H9 (cell line): Measurements from ENCODE around the gene CDKL4. TPM values are rescaled to one million over a fixed set of nuclear protein-coding genes. Genes with fewer than 3 reads are reported as not detected.

Experiments used
- DNase-seq: peaks from one replicate; pipeline ENCODE4 v3.0.0-alpha.2; 2017
- H2AFZ ChIP-seq: one replicate; pipeline ENCODE4 v1.6.1; 2013; ENCODE audit warnings: mild to moderate bottlenecking, low read length, control low read depth, moderate library complexity
- H2AK5ac ChIP-seq: 2 replicates; pipeline ENCODE4 v1.6.1; 2013; ENCODE audit warnings: low read length, control low read depth, mixed read lengths; ENCODE audit not compliant: insufficient read length
- H2BK120ac ChIP-seq: one replicate; pipeline ENCODE4 v1.6.1; 2013; ENCODE audit warnings: low read depth, mild to moderate bottlenecking, low read length, control low read depth, inconsistent platforms; ENCODE audit not compliant: poor library complexity, severe bottlenecking
- H2BK12ac ChIP-seq: 2 replicates; pipeline ENCODE4 v1.6.1; 2013; ENCODE audit warnings: low read length, control low read depth, mixed read lengths, low read depth; ENCODE audit not compliant: insufficient read length
- H2BK15ac ChIP-seq: 2 replicates; pipeline ENCODE4 v1.6.1; 2013; ENCODE audit warnings: low read depth, low read length, control low read depth
- H2BK20ac ChIP-seq: one replicate; pipeline ENCODE4 v1.6.1; 2013; ENCODE audit warnings: low read depth, mild to moderate bottlenecking, low read length, control low read depth, inconsistent platforms; ENCODE audit not compliant: poor library complexity, severe bottlenecking
- H2BK5ac ChIP-seq: 2 replicates; pipeline ENCODE4 v1.6.1; 2013; ENCODE audit warnings: low read length, control low read depth, mixed read lengths; ENCODE audit not compliant: insufficient read length
- H3K14ac ChIP-seq: 2 replicates; pipeline ENCODE4 v1.6.1; 2013; ENCODE audit warnings: low read length, control low read depth; ENCODE audit not compliant: insufficient read depth
- H3K18ac ChIP-seq: 2 replicates; pipeline ENCODE4 v1.6.1; 2013; ENCODE audit warnings: low read depth, mild to moderate bottlenecking, mixed read lengths, low read length, control low read depth; ENCODE audit not compliant: insufficient read length
- H3K23ac ChIP-seq: 2 replicates; pipeline ENCODE4 v1.6.1; 2013; ENCODE audit warnings: low read length, control low read depth, mixed read lengths, low read depth; ENCODE audit not compliant: insufficient read length
- H3K23me2 ChIP-seq: 2 replicates; pipeline ENCODE4 v1.6.1; 2013; ENCODE audit warnings: low read depth, mild to moderate bottlenecking, mixed read lengths, low read length, control low read depth; ENCODE audit not compliant: insufficient read length, poor library complexity, severe bottlenecking
- H3K27ac ChIP-seq: 2 replicates; pipeline ENCODE4 v1.5.1; 2013; ENCODE audit warnings: low read length, control low read depth, mixed read lengths, low read depth; ENCODE audit not compliant: insufficient read length
- H3K27me3 ChIP-seq: 2 replicates; pipeline ENCODE4 v1.6.1; 2013; ENCODE audit warnings: low read length, control low read depth, inconsistent platforms; ENCODE audit not compliant: insufficient read depth
- H3K4ac ChIP-seq: 2 replicates; pipeline ENCODE4 v1.6.1; 2013; ENCODE audit warnings: low read depth, mild to moderate bottlenecking, control low read depth, inconsistent platforms, low read length, moderate library complexity
- H3K4me1 ChIP-seq: 2 replicates; pipeline ENCODE4 v1.6.1; 2013; ENCODE audit warnings: low read length, control low read depth, inconsistent platforms; ENCODE audit not compliant: insufficient read depth
- H3K4me2 ChIP-seq: 2 replicates; pipeline ENCODE4 v1.6.1; 2013; ENCODE audit warnings: low read length, control low read depth, mixed read lengths; ENCODE audit not compliant: insufficient read length, insufficient read depth
- H3K56ac ChIP-seq: 2 replicates; pipeline ENCODE4 v1.6.1; 2013; ENCODE audit warnings: low read depth, mild to moderate bottlenecking, mixed read lengths, low read length, control low read depth; ENCODE audit not compliant: insufficient read length
- H3K79me1 ChIP-seq: 2 replicates; pipeline ENCODE4 v1.6.1; 2013; ENCODE audit warnings: low read depth, mild to moderate bottlenecking, moderate library complexity, low read length, control low read depth, inconsistent platforms; ENCODE audit not compliant: insufficient read depth, poor library complexity, severe bottlenecking
- H3K79me2 ChIP-seq: 2 replicates; pipeline ENCODE4 v1.6.1; 2013; ENCODE audit warnings: low read length, control low read depth, inconsistent platforms; ENCODE audit not compliant: insufficient read depth
- H3K9ac ChIP-seq: 2 replicates; pipeline ENCODE4 v1.6.1; 2013; ENCODE audit warnings: low read length, control low read depth, mixed read lengths; ENCODE audit not compliant: insufficient read length; ENCODE audit errors: extremely low read depth
- H3K9me3 ChIP-seq: one replicate; pipeline ENCODE4 v1.6.1; 2013; ENCODE audit warnings: low read depth, low read length, inconsistent platforms; ENCODE audit not compliant: control insufficient read depth
- H3T11ph ChIP-seq: one replicate; pipeline ENCODE4 v1.6.1; 2013; ENCODE audit warnings: mild to moderate bottlenecking, low read length, control low read depth, inconsistent platforms
- H4K20me1 ChIP-seq: one replicate; pipeline ENCODE4 v1.6.1; 2013; ENCODE audit not compliant: control insufficient read depth, insufficient read length, insufficient read depth
- H4K5ac ChIP-seq: 2 replicates; pipeline ENCODE4 v1.6.1; 2013; ENCODE audit warnings: low read depth, mild to moderate bottlenecking, mixed read lengths, low read length, control low read depth; ENCODE audit not compliant: insufficient read length
- H4K8ac ChIP-seq: replicated peaks from 2 replicates; pipeline ENCODE4 v1.6.1; 2013; ENCODE audit warnings: low read length, control low read depth, mixed read lengths, low read depth; ENCODE audit not compliant: insufficient read length
- H4K91ac ChIP-seq: 2 replicates; pipeline ENCODE4 v1.6.1; 2013; ENCODE audit warnings: low read depth, mild to moderate bottlenecking, moderate library complexity, mixed read lengths, low read length, control low read depth; ENCODE audit not compliant: insufficient read length
- H3K27ac Mint-ChIP-seq, 3 experiments: 2 replicates in 2 of 3; 3 replicates in 1 of 3; pipeline ENCODE4 v1.8.0; 2020 to 2021; ENCODE audit warnings: mixed read lengths in 3 of 3, mild to moderate bottlenecking in 1 of 3, moderate library complexity in 1 of 3
- H3K27me3 Mint-ChIP-seq: 2 replicates; pipeline ENCODE4 v1.8.0; 2021; ENCODE audit warnings: low read depth, mild to moderate bottlenecking, moderate library complexity, mixed read lengths
- H3K36me3 Mint-ChIP-seq, 3 experiments: 2 replicates in 2 of 3; 3 replicates in 1 of 3; pipeline ENCODE4 v1.8.0; 2020 to 2021; ENCODE audit warnings: low read depth in 3 of 3, mixed read lengths in 3 of 3; ENCODE audit not compliant: insufficient read depth in 1 of 3
- H3K4me1 Mint-ChIP-seq, 2 experiments: 2 replicates each; pipeline ENCODE4 v1.8.0; 2020; ENCODE audit warnings: mixed read lengths in 2 of 2
- H3K4me3 Mint-ChIP-seq, 2 experiments: 2 replicates in 1 of 2; 3 replicates in 1 of 2; pipeline ENCODE4 v1.8.0; 2020 to 2021; ENCODE audit warnings: mild to moderate bottlenecking in 2 of 2, mixed read lengths in 2 of 2, moderate library complexity in 1 of 2
- H3K9me3 Mint-ChIP-seq, 2 experiments: 2 replicates in 1 of 2; 3 replicates in 1 of 2; pipeline ENCODE4 v1.8.0; 2020; ENCODE audit warnings: mild to moderate bottlenecking in 2 of 2, mixed read lengths in 2 of 2, moderate library complexity in 1 of 2
- CTCF ChIP-seq: fragments of 200-600 bp; sonication (generic); conservative IDR thresholded peaks from 3 replicates; pipeline ENCODE4 v1.8.0; 2021; ENCODE audit warnings: antibody characterized with exemption, mild to moderate bottlenecking
- total RNA-seq: library from RNA; stranded (reverse); gene quantifications from 2 replicates; pipeline ENCODE4 v1.2.1, GENCODE V29; 2021

Gene CDKL4
- total RNA-seq, 1 experiment from 2014 or later: not detected

GRCh38 chr2:39146630-39147029, 97.1 kb downstream of the CDKL4 start:
- no peak overlapping the region for H4K8ac ChIP-seq
- H3K79me2 ChIP-seq: no peaks in the 10 kb centered on the region
- no peak overlapping the region for H3K27ac ChIP-seq
- H4K91ac ChIP-seq: no peak overlapping the region
- no peak for DNase-seq
- no peak overlapping the region for H4K5ac ChIP-seq
- no peaks in the 10 kb centered on the region for H3K27me3 ChIP-seq
- H2BK15ac ChIP-seq: no peak overlapping the region
- no peak overlapping the region for H3K18ac ChIP-seq
- H3K56ac ChIP-seq: no peak overlapping the region
- Mint-ChIP-seq H3K27ac (no peak overlapping the region), H3K4me1 (peaks cover 5% of the 10 kb centered on the region in 2 experiments), H3K4me3 (no peak overlapping the region), H3K27me3 (no peaks in the 10 kb centered on the region), H3K36me3 (no peaks in the 10 kb centered on the region), H3K9me3 (peaks cover 0 to 6% of the 10 kb centered on the region in 2 experiments; a peak in 1 of 5 replicates)
- H3K23me2 ChIP-seq: no peaks in the 10 kb centered on the region
- H2AK5ac ChIP-seq: no peak overlapping the region
- no peak overlapping the region for H3K14ac ChIP-seq
- no peak overlapping the region for H2AFZ ChIP-seq
- H3K4me2 ChIP-seq: no peak overlapping the region
- no peak overlapping the region for H3K4ac ChIP-seq
- no peak overlapping the region for H2BK120ac ChIP-seq
- no peak overlapping the region for H3T11ph ChIP-seq
- H3K23ac ChIP-seq: no peak overlapping the region
- no peak overlapping the region for H2BK12ac ChIP-seq
- H4K20me1 ChIP-seq: no peaks in the 10 kb centered on the region
- no peak for TF ChIP-seq CTCF
- no peaks in the 10 kb centered on the region for H3K4me1 ChIP-seq
- H3K79me1 ChIP-seq: no peaks in the 10 kb centered on the region
- H3K9me3 ChIP-seq: no peaks in the 10 kb centered on the region
- H2BK5ac ChIP-seq: no peak overlapping the region
- no peak overlapping the region for H2BK20ac ChIP-seq
- no peak overlapping the region for H3K9ac ChIP-seq
